OCI-LY1 (cell line): ENCODE results near the gene PLEKHO1.
"Not testable (repeated sequence)": the region's sequence is repeated elsewhere in the genome, so short reads cannot be mapped to it uniquely, and the experiment has no call there.

Experiments used
- H2AFZ ChIP-seq: fragments of 200-600 bp; sonication (generic), shearing (Covaris generic); 2 replicates; pipeline ENCODE4 v1.6.0; 2014; ENCODE audit warnings: antibody characterized with exemption, mild to moderate bottlenecking, low read length
- H3F3A ChIP-seq: fragments of 200-600 bp; sonication (generic), shearing (Covaris generic); 2 replicates; pipeline ENCODE4 v1.6.0; 2014; ENCODE audit warnings: mild to moderate bottlenecking, antibody characterized with exemption, low read length, moderate library complexity; ENCODE audit not compliant: insufficient read depth
- H3K27ac ChIP-seq: fragments of 200-600 bp; sonication (generic); 2 replicates; pipeline ENCODE4 v1.5.1; 2014; ENCODE audit warnings: low read length, mixed run types, mild to moderate bottlenecking, low read depth; ENCODE audit not compliant: poor library complexity, severe bottlenecking
- H3K27me3 ChIP-seq: fragments of 200-600 bp; sonication (generic); 2 replicates; pipeline ENCODE4 v1.6.0; 2014; ENCODE audit warnings: antibody characterized with exemption, mild to moderate bottlenecking, low read length, moderate library complexity; ENCODE audit not compliant: insufficient read depth
- H3K36me3 ChIP-seq: fragments of 200-600 bp; sonication (generic); 2 replicates; pipeline ENCODE4 v1.6.1; 2014; ENCODE audit warnings: mild to moderate bottlenecking, antibody characterized with exemption, low read length, moderate library complexity, mixed read lengths; ENCODE audit not compliant: insufficient read depth
- H3K4me1 ChIP-seq: fragments of 200-600 bp; sonication (generic); 2 replicates; pipeline ENCODE4 v1.5.1; 2014; ENCODE audit warnings: mild to moderate bottlenecking, low read length, moderate library complexity; ENCODE audit not compliant: insufficient read depth, severe bottlenecking
- H3K4me2 ChIP-seq: fragments of 200-600 bp; sonication (generic), shearing (Covaris generic); 2 replicates; pipeline ENCODE4 v1.6.1; 2014; ENCODE audit warnings: low read length
- H3K4me3 ChIP-seq: fragments of 200-600 bp; sonication (generic); 2 replicates; pipeline ENCODE4 v1.5.1; 2014; ENCODE audit warnings: low read length, low read depth, mild to moderate bottlenecking, mixed read lengths; ENCODE audit not compliant: poor library complexity, severe bottlenecking
- H3K79me2 ChIP-seq: fragments of 200-600 bp; shearing (Covaris generic); 2 replicates; pipeline ENCODE4 v1.6.1; 2016; ENCODE audit warnings: mixed run types, low read length, mixed read lengths; ENCODE audit not compliant: insufficient read depth
- H3K9ac ChIP-seq: fragments of 200-600 bp; sonication (generic), shearing (Covaris generic); 2 replicates; pipeline ENCODE4 v1.6.1; 2014; ENCODE audit warnings: mild to moderate bottlenecking, low read length, mixed read lengths
- H3K9me2 ChIP-seq: fragments of 200-600 bp; sonication (generic), shearing (Covaris generic); 2 replicates; pipeline ENCODE4 v1.6.1; 2014; ENCODE audit warnings: low read depth, mild to moderate bottlenecking, low read length, mixed read lengths
- H3K9me3 ChIP-seq: fragments of 200-600 bp; shearing (Covaris generic); 2 replicates; pipeline ENCODE4 v1.6.1; 2014; ENCODE audit warnings: low read length, mixed read lengths
- H4K20me1 ChIP-seq: fragments of 200-600 bp; sonication (generic), shearing (Covaris generic); 2 replicates; pipeline ENCODE4 v1.6.0; 2016; ENCODE audit warnings: mild to moderate bottlenecking, low read length; ENCODE audit not compliant: insufficient read depth
- EZH2 ChIP-seq: fragments of 200-600 bp; sonication (generic), shearing (Covaris generic); IDR thresholded peaks from 2 replicates; pipeline ENCODE4 v1.8.0; 2017; ENCODE audit warnings: borderline replicate concordance, mixed run types, mild to moderate bottlenecking, antibody characterized with exemption, low read length, moderate library complexity, mixed read lengths
- TF ChIP-seq, protein P1 (sequence below): fragments of 200-600 bp; sonication (generic), shearing (Covaris generic); IDR thresholded peaks from 2 replicates; pipeline ENCODE4 v1.5.1; 2017; ENCODE audit warnings: mild to moderate bottlenecking, antibody characterized with exemption, low read length, moderate library complexity, mixed read lengths

The PLEKHO1 gene

DNA sequence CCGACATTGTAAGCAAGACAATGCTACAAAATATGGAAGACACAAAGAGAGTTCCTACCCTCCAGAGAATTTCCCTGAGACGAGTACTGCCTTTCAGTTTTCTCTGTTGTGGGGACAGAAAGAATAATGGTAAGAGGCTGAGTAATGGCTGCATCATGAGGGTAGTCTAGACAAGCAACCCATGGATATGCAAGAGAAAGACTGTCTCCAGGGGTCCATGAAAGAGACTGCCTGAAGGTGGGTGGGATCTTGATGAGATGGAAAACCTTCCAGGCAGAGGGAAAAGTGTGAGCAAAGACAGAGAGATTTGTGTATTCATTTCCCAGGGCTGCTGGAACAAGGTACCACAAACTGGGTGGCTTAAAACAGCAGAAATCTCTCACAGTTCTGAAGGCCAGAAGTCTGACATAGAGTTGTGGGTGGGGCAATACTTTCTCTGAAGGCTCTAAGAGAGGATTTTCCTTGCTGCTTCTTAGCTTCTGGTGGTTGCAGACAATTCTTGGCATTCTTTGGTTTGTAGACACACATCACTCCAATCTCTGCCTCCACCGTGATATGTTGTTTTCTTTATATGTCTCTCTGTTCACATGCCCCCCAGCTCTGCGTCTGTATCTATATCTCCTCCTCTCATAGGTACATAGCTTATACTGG lies 44.8 kb downstream of the PLEKHO1 start:
- Histone ChIP-seq H3K4me2 (no peak overlapping the region), H3K9me2 (no peaks in the 10 kb centered on the region), H3K27ac (no peak overlapping the region), H3K79me2 (no peaks in the 10 kb centered on the region), H3K4me1 (no peaks in the 10 kb centered on the region), H2AFZ (no peak overlapping the region), H3K9ac (no peak overlapping the region), H3K27me3 (no peaks in the 10 kb centered on the region), H3K9me3 (no peaks in the 10 kb centered on the region), H3F3A (no peaks in the 10 kb centered on the region), H3K4me3 (no peak overlapping the region), H4K20me1 (no peaks in the 10 kb centered on the region), H3K36me3 (no peaks in the 10 kb centered on the region)
- TF ChIP-seq EZH2 = no peak
- TF ChIP-seq, protein P1, sequence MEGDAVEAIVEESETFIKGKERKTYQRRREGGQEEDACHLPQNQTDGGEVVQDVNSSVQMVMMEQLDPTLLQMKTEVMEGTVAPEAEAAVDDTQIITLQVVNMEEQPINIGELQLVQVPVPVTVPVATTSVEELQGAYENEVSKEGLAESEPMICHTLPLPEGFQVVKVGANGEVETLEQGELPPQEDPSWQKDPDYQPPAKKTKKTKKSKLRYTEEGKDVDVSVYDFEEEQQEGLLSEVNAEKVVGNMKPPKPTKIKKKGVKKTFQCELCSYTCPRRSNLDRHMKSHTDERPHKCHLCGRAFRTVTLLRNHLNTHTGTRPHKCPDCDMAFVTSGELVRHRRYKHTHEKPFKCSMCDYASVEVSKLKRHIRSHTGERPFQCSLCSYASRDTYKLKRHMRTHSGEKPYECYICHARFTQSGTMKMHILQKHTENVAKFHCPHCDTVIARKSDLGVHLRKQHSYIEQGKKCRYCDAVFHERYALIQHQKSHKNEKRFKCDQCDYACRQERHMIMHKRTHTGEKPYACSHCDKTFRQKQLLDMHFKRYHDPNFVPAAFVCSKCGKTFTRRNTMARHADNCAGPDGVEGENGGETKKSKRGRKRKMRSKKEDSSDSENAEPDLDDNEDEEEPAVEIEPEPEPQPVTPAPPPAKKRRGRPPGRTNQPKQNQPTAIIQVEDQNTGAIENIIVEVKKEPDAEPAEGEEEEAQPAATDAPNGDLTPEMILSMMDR = no peak

DNA sequence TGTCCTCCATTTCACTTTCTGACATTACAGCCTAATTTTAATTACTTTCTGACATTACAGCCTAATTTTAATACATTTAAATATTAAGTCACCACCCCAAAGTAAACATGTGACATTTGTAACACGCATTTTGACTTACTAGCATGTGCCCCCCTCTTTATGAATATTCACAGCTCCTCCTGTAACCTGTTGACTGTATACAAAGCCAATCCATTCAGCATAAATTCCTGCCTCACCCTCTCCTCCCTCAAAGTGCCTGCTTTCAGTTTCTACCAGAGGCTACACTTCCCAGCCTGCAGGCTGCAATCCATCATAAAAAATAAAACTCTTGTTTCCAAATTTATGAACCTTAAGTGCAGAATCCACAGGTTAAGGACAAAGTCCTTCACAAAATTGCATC lies 46.7 kb downstream of the PLEKHO1 start:
- no peaks in the 10 kb centered on the region for H3F3A ChIP-seq
- H3K9me2 ChIP-seq = no peaks in the 10 kb centered on the region
- H3K4me1 ChIP-seq = no peaks in the 10 kb centered on the region
- TF ChIP-seq, protein P1 = no peak
- TF ChIP-seq EZH2 = no peak
- no peaks in the 10 kb centered on the region for H4K20me1 ChIP-seq
- no peaks in the 10 kb centered on the region; the same call in 1 of the 2 replicates for H3K27me3 ChIP-seq
- H3K27ac ChIP-seq = no peak overlapping the region
- no peak overlapping the region for H2AFZ ChIP-seq
- H3K9me3 ChIP-seq = no peaks in the 10 kb centered on the region
- no peak overlapping the region for H3K4me2 ChIP-seq
- H3K79me2 ChIP-seq = no peaks in the 10 kb centered on the region
- H3K9ac ChIP-seq = no peak overlapping the region
- H3K36me3 ChIP-seq = no peaks in the 10 kb centered on the region
- no peak overlapping the region for H3K4me3 ChIP-seq

DNA sequence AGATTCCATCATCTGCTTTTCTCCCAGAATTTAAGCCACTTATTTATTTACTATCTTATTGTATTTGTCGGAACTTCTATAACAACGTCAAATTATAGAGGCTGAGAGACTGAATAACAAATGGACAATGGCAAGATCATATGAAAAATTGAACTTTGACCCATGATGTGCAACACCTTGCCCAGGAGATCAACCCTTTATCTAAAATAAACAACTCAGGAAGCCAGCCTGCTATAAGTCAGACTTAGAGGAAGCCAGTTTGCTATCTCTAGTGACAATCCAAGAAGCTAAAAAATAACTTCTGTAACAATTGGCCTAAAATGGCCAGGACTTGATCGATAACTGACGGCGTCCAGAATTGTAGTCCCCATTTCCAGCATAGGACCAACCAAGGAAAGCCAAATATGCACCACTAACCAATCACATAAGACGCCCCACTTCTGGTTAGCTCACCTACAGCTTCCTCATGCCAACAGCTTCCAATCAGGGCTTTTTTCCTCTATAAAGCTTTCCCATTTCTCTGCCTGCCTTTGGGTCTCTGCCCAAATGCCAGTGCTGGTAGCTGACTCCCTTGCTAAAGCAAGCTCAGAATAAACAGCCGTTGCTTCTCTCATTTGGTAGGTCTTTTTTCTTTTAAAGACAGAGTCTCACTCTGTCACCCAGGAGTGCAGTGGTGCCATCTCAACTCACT lies 57.7 kb downstream of the PLEKHO1 start:
- Histone ChIP-seq H3K9me2 (no peaks in the 10 kb centered on the region), H3K9ac (no peak overlapping the region), H3K36me3 (no peaks in the 10 kb centered on the region), H3K79me2 (no peaks in the 10 kb centered on the region), H3F3A (no peaks in the 10 kb centered on the region), H3K4me2 (no peak overlapping the region), H3K27me3 (no peaks in the 10 kb centered on the region), H2AFZ (no peak overlapping the region), H3K4me1 (no peaks in the 10 kb centered on the region), H3K4me3 (no peak overlapping the region), H4K20me1 (no peaks in the 10 kb centered on the region), H3K9me3 (no peaks in the 10 kb centered on the region), H3K27ac (no peak overlapping the region)
- TF ChIP-seq EZH2 = no peak
- TF ChIP-seq, protein P1 = no peak

DNA sequence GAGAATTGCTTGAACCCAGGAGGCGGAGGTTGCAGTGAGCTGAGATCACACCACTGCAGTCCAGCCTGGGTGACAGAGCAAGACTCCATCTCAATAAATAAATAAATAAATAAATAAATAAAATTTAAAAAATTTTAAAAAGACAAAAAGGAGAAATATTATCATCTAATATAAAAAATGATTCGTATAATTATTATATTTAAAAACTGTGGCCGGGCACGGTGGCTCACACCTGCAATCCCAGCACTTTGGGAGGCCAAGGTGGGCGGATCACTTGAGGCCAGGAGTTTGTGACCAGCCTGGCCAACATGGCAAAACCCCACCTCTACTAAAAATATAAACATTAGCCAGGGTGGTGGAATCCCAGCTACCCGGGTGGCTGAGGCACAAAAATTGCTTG lies 58.7 kb downstream of the PLEKHO1 start:
- H4K20me1 ChIP-seq, H3K27me3 ChIP-seq, H3F3A ChIP-seq, H3K9me2 ChIP-seq, H3K36me3 ChIP-seq, H3K4me2 ChIP-seq, H3K4me3 ChIP-seq, H2AFZ ChIP-seq, H3K9ac ChIP-seq, H3K79me2 ChIP-seq, H3K4me1 ChIP-seq, H3K27ac ChIP-seq, H3K9me3 ChIP-seq: not testable (repeated sequence)
